Measurements from ENCODE around the gene ATP8A2.

ATP8A2 gene

GRCh38 chr13:25668345-25668744, 296.6 kb downstream of the ATP8A2 start:
- DNase-seq, result no peak
- Mint-ChIP-seq H3K27ac (no peak overlapping the region), H3K27me3 (ENCODE audit: low read depth, poor library complexity) (peaks cover 6% of the 10 kb centered on the region), H3K36me3 (ENCODE audit: low read depth) (peaks cover 18% of the 10 kb centered on the region), H3K4me1 (peaks cover 4% of the 10 kb centered on the region), H3K4me3 (no peak overlapping the region), H3K9me3 (peaks cover 59% of the 10 kb centered on the region)
- TF ChIP-seq, protein P1, sequence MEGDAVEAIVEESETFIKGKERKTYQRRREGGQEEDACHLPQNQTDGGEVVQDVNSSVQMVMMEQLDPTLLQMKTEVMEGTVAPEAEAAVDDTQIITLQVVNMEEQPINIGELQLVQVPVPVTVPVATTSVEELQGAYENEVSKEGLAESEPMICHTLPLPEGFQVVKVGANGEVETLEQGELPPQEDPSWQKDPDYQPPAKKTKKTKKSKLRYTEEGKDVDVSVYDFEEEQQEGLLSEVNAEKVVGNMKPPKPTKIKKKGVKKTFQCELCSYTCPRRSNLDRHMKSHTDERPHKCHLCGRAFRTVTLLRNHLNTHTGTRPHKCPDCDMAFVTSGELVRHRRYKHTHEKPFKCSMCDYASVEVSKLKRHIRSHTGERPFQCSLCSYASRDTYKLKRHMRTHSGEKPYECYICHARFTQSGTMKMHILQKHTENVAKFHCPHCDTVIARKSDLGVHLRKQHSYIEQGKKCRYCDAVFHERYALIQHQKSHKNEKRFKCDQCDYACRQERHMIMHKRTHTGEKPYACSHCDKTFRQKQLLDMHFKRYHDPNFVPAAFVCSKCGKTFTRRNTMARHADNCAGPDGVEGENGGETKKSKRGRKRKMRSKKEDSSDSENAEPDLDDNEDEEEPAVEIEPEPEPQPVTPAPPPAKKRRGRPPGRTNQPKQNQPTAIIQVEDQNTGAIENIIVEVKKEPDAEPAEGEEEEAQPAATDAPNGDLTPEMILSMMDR (IDR thresholded peaks at IDR 0.05), result no peak

GRCh38 chr13:25673711-25674110, 301.9 kb downstream of the ATP8A2 start:
- Mint-ChIP-seq H3K9me3 (peaks cover 31% of the 10 kb centered on the region), H3K4me1 (peaks cover 10% of the 10 kb centered on the region), H3K27ac (no peak overlapping the region), H3K27me3 (ENCODE audit: low read depth, poor library complexity) (peaks cover 3% of the 10 kb centered on the region), H3K4me3 (no peak overlapping the region), H3K36me3 (ENCODE audit: low read depth) (peaks cover 12% of the 10 kb centered on the region)
- DNase-seq, result no peak
- TF ChIP-seq, protein P1 (IDR thresholded peaks at IDR 0.05), result no peak

DNA sequence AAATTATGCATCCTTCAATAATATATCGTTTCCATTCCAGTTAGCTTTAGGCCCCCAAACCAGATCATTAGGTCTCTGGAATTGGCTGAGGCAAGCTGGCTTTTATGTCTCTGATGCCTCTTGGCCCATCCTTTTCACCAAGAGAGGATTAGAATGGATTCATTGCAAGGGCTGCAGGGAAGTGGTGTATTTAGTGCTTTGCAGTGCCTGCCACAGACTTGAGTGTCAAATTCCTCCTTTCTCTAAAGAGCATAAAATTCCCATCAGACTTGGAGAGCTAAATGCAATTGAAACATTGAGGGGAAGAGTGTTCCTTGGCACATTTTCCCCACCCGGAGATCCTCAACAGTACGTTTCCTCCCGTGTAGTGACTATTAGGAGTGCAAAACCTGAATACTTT, 302.6 kb downstream of the ATP8A2 start:
- peaks cover 24% of the 10 kb centered on the region for H3K9me3 Mint-ChIP-seq
- no peak overlapping the region for H3K27ac Mint-ChIP-seq
- no peak overlapping the region for H3K4me3 Mint-ChIP-seq
- peaks cover 10% of the 10 kb centered on the region for H3K4me1 Mint-ChIP-seq
- peaks cover 3% of the 10 kb centered on the region for H3K27me3 Mint-ChIP-seq (ENCODE audit: low read depth, poor library complexity)
- peaks cover 9% of the 10 kb centered on the region for H3K36me3 Mint-ChIP-seq (ENCODE audit: low read depth)
- TF ChIP-seq, protein P1 (IDR thresholded peaks at IDR 0.05), result no peak
- no peak for DNase-seq

DNA sequence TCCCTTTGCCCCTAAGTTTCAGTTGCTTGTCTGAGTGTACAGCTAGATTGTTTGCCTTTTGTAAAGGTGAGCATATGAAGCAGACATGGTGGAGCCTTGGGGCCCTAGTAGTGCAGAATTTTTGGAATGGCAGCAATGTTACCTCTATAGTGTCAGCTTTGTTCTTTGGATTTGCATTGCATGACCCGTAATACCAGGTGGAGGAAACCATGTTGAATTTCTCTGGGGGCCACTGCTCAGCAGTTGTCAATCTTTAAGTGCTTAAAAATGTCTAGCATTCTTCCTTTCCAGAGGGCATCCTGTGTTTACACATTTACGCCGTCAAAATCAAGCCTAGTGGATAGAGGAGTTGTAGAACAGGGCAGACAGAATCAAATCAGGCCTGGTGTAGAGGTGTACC, 303.3 kb downstream of the ATP8A2 start:
- Mint-ChIP-seq H3K4me3 (no peak overlapping the region), H3K36me3 (ENCODE audit: low read depth) (peaks cover 10% of the 10 kb centered on the region)

DNA sequence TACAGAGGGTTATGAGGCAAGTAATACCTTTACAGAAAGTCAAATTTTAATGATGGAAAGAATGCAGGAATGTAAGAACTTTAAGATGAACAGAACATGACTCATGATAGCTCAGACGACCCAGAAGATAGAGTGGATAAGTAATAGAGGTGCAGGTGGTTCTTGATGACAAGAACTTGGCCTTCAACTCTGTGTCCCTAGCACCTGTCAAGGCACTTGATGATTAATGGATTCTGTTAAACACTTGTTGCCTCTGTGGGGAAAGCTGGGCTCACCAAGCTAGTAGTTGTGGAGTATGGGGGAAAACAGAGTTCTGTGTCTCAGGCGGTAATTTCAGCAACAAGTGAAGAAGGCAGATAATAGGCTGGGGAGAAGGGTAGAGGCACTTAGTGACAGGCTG, 306.2 kb downstream of the ATP8A2 start:
- TF ChIP-seq, protein P1 (IDR thresholded peaks at IDR 0.05), result no peak
- H3K4me3 Mint-ChIP-seq, result no peak overlapping the region
- peaks cover 8% of the 10 kb centered on the region for H3K36me3 Mint-ChIP-seq (ENCODE audit: low read depth)
- DNase-seq, result no peak
- H3K4me1 Mint-ChIP-seq, result peaks cover 23% of the 10 kb centered on the region
- H3K27ac Mint-ChIP-seq, result no peak overlapping the region
- no peaks in the 10 kb centered on the region for H3K27me3 Mint-ChIP-seq (ENCODE audit: low read depth, poor library complexity)
- peaks cover 17% of the 10 kb centered on the region for H3K9me3 Mint-ChIP-seq

More for the DNA sequence above, 303.3 kb downstream of the ATP8A2 start:
- TF ChIP-seq, protein P1 (IDR thresholded peaks at IDR 0.05), result no peak
- peaks cover 10% of the 10 kb centered on the region for H3K4me1 Mint-ChIP-seq
- no peak for DNase-seq
- H3K27me3 Mint-ChIP-seq (ENCODE audit: low read depth, poor library complexity), result peaks cover 3% of the 10 kb centered on the region
- H3K27ac Mint-ChIP-seq, result no peak overlapping the region
- H3K9me3 Mint-ChIP-seq, result peaks cover 23% of the 10 kb centered on the region

GRCh38 chr13:25678398-25678797, 306.6 kb downstream of the ATP8A2 start:
- no peak for DNase-seq
- peaks cover 17% of the 10 kb centered on the region for H3K9me3 Mint-ChIP-seq
- no peak overlapping the region for H3K27ac Mint-ChIP-seq
- peaks cover 23% of the 10 kb centered on the region for H3K4me1 Mint-ChIP-seq
- no peaks in the 10 kb centered on the region for H3K27me3 Mint-ChIP-seq (ENCODE audit: low read depth, poor library complexity)
- peaks cover 8% of the 10 kb centered on the region for H3K36me3 Mint-ChIP-seq (ENCODE audit: low read depth)
- TF ChIP-seq, protein P1 (IDR thresholded peaks at IDR 0.05), result no peak
- no peak overlapping the region for H3K4me3 Mint-ChIP-seq

Data from nephron progenitor cell (in vitro differentiated cells).